ENCODE data around the gene UQCRC1. TPM values are rescaled to one million over a fixed set of nuclear protein-coding genes. Genes with fewer than 3 reads are reported as not detected.

UQCRC1 gene
- total and polyA plus RNA-seq, 12 donors = 723 to 1,330 (median 1,035) TPM

DNA sequence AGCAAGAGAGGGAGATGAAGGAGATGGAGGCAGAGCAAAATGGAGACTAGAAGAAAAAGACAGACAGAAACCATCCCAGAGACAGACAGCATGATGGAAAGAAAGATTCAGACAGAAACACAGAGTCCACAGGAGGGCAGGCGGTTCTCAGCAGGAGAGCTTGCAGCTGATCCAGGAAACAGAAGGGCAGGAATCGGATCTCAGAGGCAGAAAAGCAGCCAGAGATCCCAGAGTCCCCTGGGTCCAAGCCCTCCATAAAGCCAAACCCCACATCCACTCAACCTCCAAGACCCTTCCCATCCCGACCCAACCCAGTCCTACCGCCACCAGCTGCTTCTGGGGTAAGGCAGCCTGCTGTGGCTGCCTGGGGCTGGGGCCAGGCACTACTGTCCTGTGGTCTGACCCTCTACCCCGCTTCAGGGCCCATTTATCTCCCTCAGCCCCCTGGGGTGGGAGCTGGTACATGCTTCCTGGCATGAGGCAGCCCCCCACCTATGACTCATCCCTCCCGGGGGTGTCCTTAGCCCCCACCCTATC lies 46.0 kb downstream of the UQCRC1 start, which contains the start of gene UCN2:
TSS of gene UCN2 (minus strand) at position 400 of the 537 bp plus-strand sequence. CDS start 657 bp downstream, outside the sequence.
- peak within 1 kb of the TSS in 1 of 10 donors; percentile 47 for H3K27ac ChIP-seq
- WGBS, 2 donors = 71 to 76% methylated on average over 6 of the region's 6 CpGs
- no peak for TF ChIP-seq CTCF (IDR thresholded peaks at IDR 0.05)
- H3K9me3 ChIP-seq = no peaks in the 10 kb centered on the region
- ATAC-seq (no peak), DNase-seq (no peak)
- H3K4me3 ChIP-seq = no peak within 1 kb of the TSS
- peaks cover 8 to 68% (median 17%) of the 10 kb centered on the region in 9 donors for H3K4me1 ChIP-seq
- H3K27me3 ChIP-seq = no peaks in the 10 kb centered on the region
- H3K36me3 ChIP-seq = no peaks in the 10 kb centered on the region
- intact Hi-C loops (cut with DNase I) = no loop called here

DNA sequence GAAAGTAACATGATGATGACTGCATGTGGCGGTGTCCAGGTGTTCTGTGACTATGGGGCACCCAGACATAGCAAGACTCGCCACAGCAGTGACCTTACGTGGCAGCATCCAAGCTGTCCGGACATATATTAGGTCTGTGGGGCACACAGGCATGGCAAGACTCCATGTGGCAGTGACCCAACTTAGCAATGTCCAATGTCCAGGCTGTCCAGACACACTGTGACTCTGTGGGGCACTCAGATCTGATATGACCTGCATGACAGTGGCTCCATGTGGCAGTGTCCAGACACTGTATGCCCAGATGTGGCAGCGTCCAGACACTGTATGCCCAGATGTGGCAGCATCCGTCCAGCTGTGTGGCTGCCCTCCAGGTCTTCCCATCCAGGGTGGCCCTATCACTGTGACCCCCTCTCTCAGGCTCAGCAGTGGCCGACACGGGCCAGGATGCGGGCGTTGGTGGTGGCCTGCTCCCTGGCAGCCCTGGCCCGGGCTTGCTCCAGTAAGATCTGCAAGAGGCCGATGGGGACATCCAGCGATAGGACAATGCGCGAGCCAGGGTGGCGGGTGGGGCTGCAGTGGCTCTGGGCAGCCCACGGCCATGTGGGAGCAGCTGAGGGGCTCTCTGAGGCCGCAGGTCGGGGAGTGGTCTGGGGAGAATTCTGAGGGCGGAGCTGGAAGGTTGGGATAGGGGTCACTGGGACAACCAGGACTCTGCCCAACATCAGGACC lies 46.9 kb downstream of the UQCRC1 start:
- 91 to 92% methylated on average over 20 of the region's 20 CpGs for WGBS, 2 donors

GRCh38 chr3:48561045-48561736 lies 48.3 kb downstream of the UQCRC1 start:
- no peaks in the 10 kb centered on the region for H3K36me3 ChIP-seq
- peak overlapping the region in 9 of 10 donors; percentile 17 to 54 (median 43) for H3K4me3 ChIP-seq
- no peaks in the 10 kb centered on the region for H3K27me3 ChIP-seq
- 34 to 41% methylated on average over 21 of the region's 21 CpGs for WGBS, 2 donors
- intact Hi-C loops (cut with DNase I) = loop anchor here in 1 of 10 donors (2.0 kb wide), 1 partner anchor 74 kb away; the partner anchor contains the start of gene SLC26A6
- ATAC-seq (peak in 4 of 8 donors; percentile 9 to 25 (median 15)), DNase-seq (peak; percentile 59 to 60)
- TF ChIP-seq CTCF (IDR thresholded peaks at IDR 0.05) = peak in 5 of 9 donors; percentile 15 to 41 (median 32)
- H3K4me1 ChIP-seq = peaks cover 9 to 80% (median 28%) of the 10 kb centered on the region in 9 donors
- H3K27ac ChIP-seq = peak overlapping the region in 9 of 10 donors; percentile 35 to 76 (median 69)
- H3K9me3 ChIP-seq = no peaks in the 10 kb centered on the region

More for the DNA sequence above, 46.9 kb downstream of the UQCRC1 start:
- ATAC-seq (no peak), DNase-seq (no peak)
- no peaks in the 10 kb centered on the region for H3K9me3 ChIP-seq
- H3K27me3 ChIP-seq = no peaks in the 10 kb centered on the region
- intact Hi-C loops (cut with DNase I) = no loop called here
- no peak for TF ChIP-seq CTCF (IDR thresholded peaks at IDR 0.05)
- no peaks in the 10 kb centered on the region for H3K36me3 ChIP-seq
- H3K4me3 ChIP-seq = no peak overlapping the region
- H3K27ac ChIP-seq = no peak overlapping the region
- H3K4me1 ChIP-seq = peaks cover 9 to 77% (median 24%) of the 10 kb centered on the region in 9 donors

- WGBS, 2 donors = 7 to 18% methylated on average over 5 of the region's 5 CpGs
- peak in 3 of 8 donors; percentile 35 to 43 (median 37) for ATAC-seq
- peak; percentile 41 to 55 for DNase-seq
- Histone ChIP-seq H3K27me3 (no peaks in the 10 kb centered on the region), H3K9me3 (no peaks in the 10 kb centered on the region), H3K27ac (peak overlapping the region in 9 of 10 donors; percentile 35 to 76 (median 69)), H3K4me1 (peaks cover 9 to 80% (median 29%) of the 10 kb centered on the region in 9 donors), H3K36me3 (no peaks in the 10 kb centered on the region), H3K4me3 (peak overlapping the region in 9 of 10 donors; percentile 17 to 54 (median 43))
- intact Hi-C loops (cut with DNase I) = loop anchor here in 1 of 10 donors (2.0 kb wide), 1 partner anchor 74 kb away; the partner anchor contains the start of gene SLC26A6
- TF ChIP-seq CTCF (IDR thresholded peaks at IDR 0.05) = no peak
These were observed 48.8 kb downstream of the UQCRC1 start for GRCh38 chr3:48560648-48561018.
